MV-4-11 (cell line): ENCODE measurements around the gene PREX1.

Experiments
- DNase-seq: peaks from one replicate; lab custom pipeline; 2025; lab: John Stamatoyannopoulos, UW

Gene PREX1

GRCh38 chr20:48734104-48734749, 93.6 kb downstream of the PREX1 start:
- DNase-seq, result no peak

- peak; percentile 32 for DNase-seq
These were observed 94.5 kb downstream of the PREX1 start for GRCh38 chr20:48733296-48733790.

- no peak for DNase-seq
These were observed 95.5 kb downstream of the PREX1 start for GRCh38 chr20:48732081-48732829.

GRCh38 chr20:48731536-48731935, 96.3 kb downstream of the PREX1 start:
- no peak for DNase-seq

GRCh38 chr20:48730977-48731376, 96.8 kb downstream of the PREX1 start:
- no peak for DNase-seq

- no peak for DNase-seq
These were observed 98.3 kb downstream of the PREX1 start for GRCh38 chr20:48729538-48729937.

GRCh38 chr20:48728042-48728825, 99.6 kb downstream of the PREX1 start:
- DNase-seq, result no peak

GRCh38 chr20:48727226-48727625, 100.6 kb downstream of the PREX1 start:
- no peak for DNase-seq

- DNase-seq, result peak; percentile 40
These were observed 102.2 kb downstream of the PREX1 start for GRCh38 chr20:48725555-48725991.

- DNase-seq, result no peak
These were observed 102.8 kb downstream of the PREX1 start for GRCh38 chr20:48724891-48725554.

GRCh38 chr20:48724382-48724781, 103.4 kb downstream of the PREX1 start:
- DNase-seq, result no peak

GRCh38 chr20:48723308-48724264, 104.2 kb downstream of the PREX1 start:
- peak; percentile 97 for DNase-seq

GRCh38 chr20:48722737-48723191, 105.0 kb downstream of the PREX1 start:
- DNase-seq, result peak; percentile 76

- DNase-seq, result peak; percentile 93
These were observed 105.6 kb downstream of the PREX1 start for GRCh38 chr20:48722002-48722731.

- DNase-seq, result no peak
These were observed 106.3 kb downstream of the PREX1 start for GRCh38 chr20:48721324-48722001.

- DNase-seq, result no peak
These were observed 107.4 kb downstream of the PREX1 start for GRCh38 chr20:48720256-48720985.

- DNase-seq, result no peak
These were observed 108.1 kb downstream of the PREX1 start for GRCh38 chr20:48719598-48720255.
